GM04503 (cell line): ENCODE results near the gene IQCN.
A peak's percentile ranks its signal among the peaks of the same experiment; 100 is the strongest.

ENCODE experiments used
- DNase-seq: peaks from one replicate; pipeline ENCODE4 v3.0.0-alpha.2; 2012; ENCODE audit warnings: low read depth

Gene IQCN

GRCh38 chr19:18284712-18285360, 10.6 kb upstream of the IQCN start:
- no peak for DNase-seq

- no peak for DNase-seq
Measured at GRCh38 chr19:18283338-18283737, 9.1 kb upstream of the IQCN start.

GRCh38 chr19:18282788-18283141, 8.5 kb upstream of the IQCN start:
- DNase-seq = no peak

GRCh38 chr19:18282021-18282787, 8.0 kb upstream of the IQCN start:
- DNase-seq = no peak

- DNase-seq = no peak
Measured at GRCh38 chr19:18281082-18282020, 7.1 kb upstream of the IQCN start, which contains the start of gene JUND. Gene JUND, minus strand, starts transcription at chr19:18281622. Its CDS starts 138 bp downstream, at chr19:18281484.

- DNase-seq = no peak
Measured at GRCh38 chr19:18280247-18281081, 6.2 kb upstream of the IQCN start.

GRCh38 chr19:18279516-18280246, 5.4 kb upstream of the IQCN start:
- peak; percentile 73 for DNase-seq

GRCh38 chr19:18279266-18279515, 4.9 kb upstream of the IQCN start:
- no peak for DNase-seq

GRCh38 chr19:18278521-18279265, 4.4 kb upstream of the IQCN start:
- DNase-seq = no peak

GRCh38 chr19:18274781-18275356, 617 bp upstream of the IQCN start:
- DNase-seq = peak; percentile 61

- DNase-seq = no peak
Measured at GRCh38 chr19:18273561-18274218, 562 bp downstream of the IQCN start.

- no peak for DNase-seq
Measured at GRCh38 chr19:18271433-18271841, 2.8 kb downstream of the IQCN start.

GRCh38 chr19:18270326-18270725, 3.9 kb downstream of the IQCN start:
- DNase-seq = no peak

- DNase-seq = no peak
Measured at GRCh38 chr19:18269070-18269723, 5.1 kb downstream of the IQCN start.

- no peak for DNase-seq
Measured at GRCh38 chr19:18266771-18267686, 7.2 kb downstream of the IQCN start.

GRCh38 chr19:18265582-18265981, 8.7 kb downstream of the IQCN start:
- no peak for DNase-seq

- no peak for DNase-seq
Measured at GRCh38 chr19:18264971-18265540, 9.2 kb downstream of the IQCN start.
